Measurements from ENCODE around the gene PHACTR1. TPM values are rescaled to one million over a fixed set of nuclear protein-coding genes. Genes with fewer than 3 reads are reported as not detected.
A peak's percentile ranks its signal among the peaks of the same experiment; 100 is the strongest.

PHACTR1 gene
- total and polyA plus RNA-seq, 9 of the 15 experiments (the other 6 are each of a cell fraction or from before 2014, with no cell fraction given), result 11.5 to 32.6 (median 22.0) TPM

- TF ChIP-seq MAFK (IDR thresholded peaks at IDR 0.05; ENCODE audit: low read length) (peak; percentile 42; the same call in 1 of the 2 replicates), MAFF (IDR thresholded peaks at IDR 0.05; ENCODE audit: low read length) (peak; percentile 25; the same call in 1 of the 2 replicates), ZNF717 (CRISPR knock-in tag; IDR thresholded peaks at IDR 0.05) (no peak), YBX1 (IDR thresholded peaks at IDR 0.05) (no peak), MAFG (tag; conservative IDR thresholded peaks at IDR 0.05) (peak; percentile 69), ZNF316 (IDR thresholded peaks at IDR 0.05) (peak; percentile 83), CAMTA2 (CRISPR knock-in tag; conservative IDR thresholded peaks at IDR 0.05) (no peak)
- TF ChIP-seq, protein P1, sequence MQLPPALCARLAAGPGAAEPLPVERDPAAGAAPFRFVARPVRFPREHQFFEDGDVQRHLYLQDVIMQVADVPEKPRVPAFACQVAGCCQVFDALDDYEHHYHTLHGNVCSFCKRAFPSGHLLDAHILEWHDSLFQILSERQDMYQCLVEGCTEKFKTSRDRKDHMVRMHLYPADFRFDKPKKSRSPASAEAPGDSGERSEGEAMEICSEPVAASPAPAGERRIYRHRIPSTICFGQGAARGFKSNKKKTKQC (CRISPR knock-in tag; IDR thresholded peaks at IDR 0.05), result no peak
Observed at GRCh38 chr6:13103169-13103568, 386.6 kb downstream of the PHACTR1 start (continued).

DNA sequence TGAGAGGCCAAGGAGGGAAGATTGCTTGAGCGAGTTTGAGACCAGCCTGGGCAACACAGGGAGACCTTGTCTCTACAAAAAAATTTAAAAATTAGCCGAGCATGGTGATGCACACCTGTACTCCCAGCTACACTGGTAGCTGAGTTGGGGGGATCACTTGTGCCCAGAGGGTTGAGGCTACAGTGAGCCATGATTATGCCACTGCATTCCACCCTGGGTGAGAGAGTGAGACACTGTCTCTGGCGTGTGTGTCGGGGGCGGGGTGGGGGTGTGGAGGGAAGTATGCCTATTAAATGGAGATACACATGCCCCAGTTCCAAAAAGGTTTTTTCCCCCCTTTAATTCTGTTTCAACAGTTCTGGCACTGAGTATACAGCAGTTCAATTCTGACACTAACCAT lies 388.6 kb downstream of the PHACTR1 start:
- in situ Hi-C loops (cut with MboI), result no loop called here
- H3K27me3 ChIP-seq (ENCODE audit: control insufficient read depth in 2 of 2, insufficient read depth in 2 of 2, low read length in 2 of 2), result no peaks in the 10 kb centered on the region
- H3K9me3 ChIP-seq (replicated peaks; ENCODE audit: control insufficient read depth, insufficient read depth, low read depth, low read length), result no peaks in the 10 kb centered on the region
- no peak overlapping the region for H3K4me3 ChIP-seq
- DNase-seq (ENCODE audit: extremely low read depth in 1 of 4, low spot score in 3 of 4) (no peak), FAIRE-seq (no peak), ATAC-seq (no peak)
- no peak overlapping the region for H3K27ac ChIP-seq (ENCODE audit: extremely low read depth, low read depth, low read length)
- WGBS (ENCODE audit: insufficient coverage, low coverage, missing lambda C conversion rate), result 2% methylated on average over 5 of the region's 5 CpGs
- no TSS peak for BruUV-seq (replicated peaks)
- intact Hi-C loops (cut with micrococcal nuclease), result no loop called here
- no peaks in the 10 kb centered on the region for H3K79me2 ChIP-seq (ENCODE audit: control insufficient read depth, insufficient read depth, low read length)
- no peak overlapping the region for H2AFZ ChIP-seq (ENCODE audit: low read depth, low read length)
- no peaks in the 10 kb centered on the region for H4K20me1 ChIP-seq (replicated peaks; ENCODE audit: control insufficient read depth, insufficient read depth, low read length)
- no peaks in the 10 kb centered on the region for H3K4me1 ChIP-seq (replicated peaks in 1 of 2; ENCODE audit: control insufficient read depth in 2 of 2, insufficient read depth in 2 of 2, low read length in 2 of 2)
- ChIA-PET POLR2A (no interaction called here), CTCF (ENCODE audit: low intra/inter-chr PET ratio) (no interaction called here)
- H3K9me1 ChIP-seq (ENCODE audit: control insufficient read depth, insufficient read depth, low read length), result no peaks in the 10 kb centered on the region
- H3K4me2 ChIP-seq (ENCODE audit: insufficient read depth, low read length), result no peak overlapping the region
- no peaks in the 10 kb centered on the region for H3K36me3 ChIP-seq (ENCODE audit: control insufficient read depth, insufficient read depth, low read length)
- no peak overlapping the region for H3K9ac ChIP-seq (ENCODE audit: insufficient read depth in 1 of 2, low read depth in 2 of 2, low read length in 2 of 2)
- TF ChIP-seq MEF2A (IDR thresholded peaks at IDR 0.05; ENCODE audit: control insufficient read depth, low read depth, low read length) (no peak), ZNF644 (tag; IDR thresholded peaks at IDR 0.05; ENCODE audit: low read depth) (no peak), RBBP5 (IDR thresholded peaks at IDR 0.05; ENCODE audit: borderline replicate concordance, insufficient read depth, low read length, poor library complexity, severe bottlenecking) (no peak), ESRRB (CRISPR knock-in tag; IDR thresholded peaks at IDR 0.05; ENCODE audit: borderline replicate concordance) (no peak), EWSR1 (IDR thresholded peaks at IDR 0.05; ENCODE audit: borderline replicate concordance, low read depth, partially characterized antibody) (no peak), PATZ1 (CRISPR knock-in tag; IDR thresholded peaks at IDR 0.05; ENCODE audit: borderline replicate concordance) (no peak), HDAC2 (IDR thresholded peaks at IDR 0.05) (no peak), MEF2D (tag; conservative IDR thresholded peaks at IDR 0.05; ENCODE audit: low read depth) (no peak), KLF13 (tag; IDR thresholded peaks at IDR 0.05; ENCODE audit: borderline replicate concordance, low read depth) (no peak), PCBP2 (IDR thresholded peaks at IDR 0.05; ENCODE audit: low read depth, low read length, poor library complexity, severe bottlenecking) (no peak), NCOA4 (IDR thresholded peaks at IDR 0.05; ENCODE audit: partially characterized antibody) (no peak), ETV6 (IDR thresholded peaks at IDR 0.05; ENCODE audit: borderline replicate concordance in 1 of 2, low read depth in 2 of 2, low read length in 1 of 2) (no peak), ETV6 (CRISPR knock-in tag; IDR thresholded peaks at IDR 0.05; ENCODE audit: borderline replicate concordance) (no peak)
